CD4-positive, alpha-beta T cell treated with Interleukin-6 for 4 hours (primary cell): ENCODE data around the gene ECM1.
A peak's percentile ranks its signal among the peaks of the same experiment; 100 is the strongest.

Experiments used
- DNase-seq: peaks from one replicate; pipeline ENCODE4 v3.0.0-alpha.2; 2020; ENCODE audit warnings: mixed read lengths

Gene ECM1

GRCh38 chr1:150507912-150508864 is at the start of gene ECM1:
TSS of gene ECM1 (plus strand) at chr1:150508109. CDS start at chr1:150508210, 101 bp downstream.
- DNase-seq, result peak; percentile 12

GRCh38 chr1:150464422-150464826 is 43.5 kb upstream of the ECM1 start:
- peak; percentile 75 for DNase-seq

GRCh38 chr1:150466964-150467363 is 40.9 kb upstream of the ECM1 start:
- no peak for DNase-seq

- no peak for DNase-seq
Measured at GRCh38 chr1:150469291-150469690, 38.6 kb upstream of the ECM1 start.

GRCh38 chr1:150472601-150473200 is 35.2 kb upstream of the ECM1 start:
- no peak for DNase-seq

- DNase-seq, result no peak
Measured at GRCh38 chr1:150473659-150474058, 34.2 kb upstream of the ECM1 start.

- no peak for DNase-seq
Measured at GRCh38 chr1:150474869-150475268, 33.0 kb upstream of the ECM1 start.

GRCh38 chr1:150476754-150477153 is 31.2 kb upstream of the ECM1 start:
- DNase-seq, result no peak

GRCh38 chr1:150477320-150477719 is 30.6 kb upstream of the ECM1 start:
- no peak for DNase-seq

GRCh38 chr1:150477733-150478132 is 30.2 kb upstream of the ECM1 start:
- no peak for DNase-seq

GRCh38 chr1:150479370-150479769 is 28.5 kb upstream of the ECM1 start:
- no peak for DNase-seq

- DNase-seq, result no peak
Measured at GRCh38 chr1:150479927-150480352, 28.0 kb upstream of the ECM1 start.

GRCh38 chr1:150484431-150484830 is 23.5 kb upstream of the ECM1 start:
- DNase-seq, result no peak

- no peak for DNase-seq
Measured at GRCh38 chr1:150484861-150485260, 23.0 kb upstream of the ECM1 start.

- peak; percentile 93 for DNase-seq
Measured at GRCh38 chr1:150486966-150487762, 20.7 kb upstream of the ECM1 start, which contains the start of gene TARS2. TSS of gene TARS2 (plus strand) at chr1:150487419. CDS start at chr1:150487451, 32 bp downstream.

GRCh38 chr1:150487763-150488115 is 20.2 kb upstream of the ECM1 start:
- peak; percentile 4 for DNase-seq

GRCh38 chr1:150493175-150493574 is 14.7 kb upstream of the ECM1 start:
- DNase-seq, result no peak

GRCh38 chr1:150498342-150498741 is 9.6 kb upstream of the ECM1 start:
- DNase-seq, result no peak

- DNase-seq, result no peak
Measured at GRCh38 chr1:150505431-150505830, 2.5 kb upstream of the ECM1 start.

GRCh38 chr1:150508982-150509381 is 1.1 kb downstream of the ECM1 start:
- no peak for DNase-seq

GRCh38 chr1:150511551-150511950 is 3.6 kb downstream of the ECM1 start:
- no peak for DNase-seq

GRCh38 chr1:150511985-150512660 is 4.2 kb downstream of the ECM1 start:
- no peak for DNase-seq

GRCh38 chr1:150512846-150513245 is 4.9 kb downstream of the ECM1 start:
- DNase-seq, result no peak
